Body of pancreas (tissue), 4 donors: Measurements from ENCODE around the gene PELI3.
"Not testable (repeated sequence)": the region's sequence is repeated elsewhere in the genome, so short reads cannot be mapped to it uniquely, and the experiment has no call there.

Experiments used
- POLR2A ChIP-seq, 3 donors: fragments of 450-650 bp; IDR thresholded peaks; one replicate each; pipeline ENCODE4 v1.6.1; 2016; ENCODE audit warnings: antibody characterized with exemption in 3 of 3, mild to moderate bottlenecking in 2 of 3
- TF ChIP-seq, protein P1 (sequence below), 7 experiments: fragments of 450-650 bp in 4 of 7; fragments of 200-600 bp in 3 of 7; sonication (generic) in 3 of 7; IDR thresholded peaks; one replicate each; pipeline ENCODE4 v1.5.1; 2016 to 2019; ENCODE audit warnings: antibody characterized with exemption in 7 of 7

DNA sequence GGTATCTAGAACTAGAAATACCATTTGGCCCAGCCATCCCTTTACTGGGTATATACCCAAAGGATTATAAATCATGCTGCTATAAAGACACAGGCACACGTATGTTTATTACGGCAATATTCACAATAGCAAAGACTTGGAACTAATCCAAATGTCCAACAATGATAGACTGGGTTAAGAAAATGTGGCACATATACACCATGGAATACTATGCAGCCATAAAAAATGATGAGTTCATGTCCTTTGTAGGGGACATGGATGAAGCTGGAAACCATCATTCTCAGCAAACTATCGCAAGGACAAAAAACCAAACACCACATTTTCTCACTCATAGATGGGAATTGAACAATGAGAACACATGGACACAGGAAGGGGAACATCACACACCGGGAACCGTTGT, 2.6 kb upstream of the PELI3 start:
- not testable (repeated sequence) for TF ChIP-seq POLR2A (IDR thresholded peaks at IDR 0.05)
- TF ChIP-seq, protein P1, sequence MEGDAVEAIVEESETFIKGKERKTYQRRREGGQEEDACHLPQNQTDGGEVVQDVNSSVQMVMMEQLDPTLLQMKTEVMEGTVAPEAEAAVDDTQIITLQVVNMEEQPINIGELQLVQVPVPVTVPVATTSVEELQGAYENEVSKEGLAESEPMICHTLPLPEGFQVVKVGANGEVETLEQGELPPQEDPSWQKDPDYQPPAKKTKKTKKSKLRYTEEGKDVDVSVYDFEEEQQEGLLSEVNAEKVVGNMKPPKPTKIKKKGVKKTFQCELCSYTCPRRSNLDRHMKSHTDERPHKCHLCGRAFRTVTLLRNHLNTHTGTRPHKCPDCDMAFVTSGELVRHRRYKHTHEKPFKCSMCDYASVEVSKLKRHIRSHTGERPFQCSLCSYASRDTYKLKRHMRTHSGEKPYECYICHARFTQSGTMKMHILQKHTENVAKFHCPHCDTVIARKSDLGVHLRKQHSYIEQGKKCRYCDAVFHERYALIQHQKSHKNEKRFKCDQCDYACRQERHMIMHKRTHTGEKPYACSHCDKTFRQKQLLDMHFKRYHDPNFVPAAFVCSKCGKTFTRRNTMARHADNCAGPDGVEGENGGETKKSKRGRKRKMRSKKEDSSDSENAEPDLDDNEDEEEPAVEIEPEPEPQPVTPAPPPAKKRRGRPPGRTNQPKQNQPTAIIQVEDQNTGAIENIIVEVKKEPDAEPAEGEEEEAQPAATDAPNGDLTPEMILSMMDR (IDR thresholded peaks at IDR 0.05) = not testable (repeated sequence)
